Right cardiac atrium (tissue), 5 donors: Measurements from ENCODE around the gene THEM5. TPM values are rescaled to one million over a fixed set of nuclear protein-coding genes. Genes with fewer than 3 reads are reported as not detected.
"Not testable (repeated sequence)": the region's sequence is repeated elsewhere in the genome, so short reads cannot be mapped to it uniquely, and the experiment has no call there.

Experiments used
- ATAC-seq, 2 donors: fragments of 200-7000 bp; cut with Tn5 transposase; one replicate each; pipeline versions ENCODE4 v1.8.0 to v1.9.1; 2020; ENCODE audit warnings: moderate library complexity in 2 of 2, mild to moderate bottlenecking in 1 of 2
- DNase-seq, 3 donors: peaks; one replicate each; pipeline ENCODE4 v3.0.0-alpha.2; 2020
- H3K27ac ChIP-seq: one replicate; pipeline ENCODE4 v1.5.1; 2013; ENCODE audit warnings: mild to moderate bottlenecking, low read length, control low read depth, moderate library complexity
- H3K27me3 ChIP-seq: one replicate; pipeline ENCODE4 v1.6.1; 2013; ENCODE audit not compliant: control insufficient read depth, insufficient read depth
- H3K4me1 ChIP-seq: one replicate; pipeline ENCODE4 v1.6.1; 2013; ENCODE audit warnings: low read length; ENCODE audit not compliant: control insufficient read depth, insufficient read depth
- H3K4me3 ChIP-seq: one replicate; pipeline ENCODE4 v1.5.1; 2013; ENCODE audit warnings: low read length, control low read depth
- H3K9me3 ChIP-seq: one replicate; pipeline ENCODE4 v1.6.1; 2013; ENCODE audit warnings: low read length; ENCODE audit not compliant: control insufficient read depth
- WGBS: extraction: QIAGEN DNeasy Blood & Tissue Kit; methylation state at CpG from one replicate; pipeline ENCODE4 v1.1.7; 2013; 5-methylcytosine and 5-hydroxymethylcytosine counted together
- intact Hi-C, 4 donors: fragments of 100-400 bp; cut with DNase I; formaldehyde crosslinking; loops; one replicate each; pipeline versions ENCODE4 v1.11.0 to v1.14.0; 2022 to 2023
- polyA plus RNA-seq: library from polyadenylated mRNA; stranded (reverse); fragments of 200-250 nt; gene quantifications from one replicate; pipeline ENCODE4 v1.2.3, GENCODE V29; 2013
- total RNA-seq, 4 donors: library from RNA; stranded (reverse); fragmentation: NEBNext Ultra II Directional; extraction: Animal tissue kit (Norgen Biotek cat#: 25700); gene quantifications; one replicate each; pipeline ENCODE4 v1.2.1, GENCODE V29; 2021
- donor health status: healthy with polysubstance abuse.
- donor health status: DM: no; HTN: yes; CAD: no.
- donor health status: DM: no; HTN: no; CAD: no.
- donor health status: DM: no; HTN: yes; CAD: no; lungs with severe emphysema.
- donor health status: DM: yes; HTN: yes; CAD: no.

THEM5 gene
- total and polyA plus RNA-seq, 5 donors: 0.11 to 0.53 (median 0.33) TPM; not detected in 1

DNA sequence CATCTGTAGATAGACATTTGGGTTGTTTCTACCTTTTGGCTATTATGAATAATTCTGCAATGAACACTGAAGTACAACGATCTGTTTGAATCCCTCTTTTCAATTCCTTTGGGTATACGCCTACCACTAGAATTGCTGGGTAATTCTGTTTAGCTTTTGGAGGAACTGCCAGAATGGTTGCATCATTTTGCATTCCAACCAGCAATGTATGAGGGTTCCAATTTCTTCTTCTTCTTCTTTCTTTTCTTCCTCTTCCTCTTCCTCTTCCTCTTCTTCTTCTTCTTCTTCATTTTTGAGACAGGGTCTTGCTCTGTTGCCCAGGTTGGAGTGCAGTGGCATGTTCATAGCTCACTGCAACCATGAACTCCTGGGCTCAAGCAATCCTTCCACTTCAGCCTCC, 13.8 kb upstream of the THEM5 start:
- DNase-seq: no peak
- Histone ChIP-seq H3K4me3 (no peak overlapping the region), H3K27me3 (no peaks in the 10 kb centered on the region), H3K27ac (no peak overlapping the region), H3K4me1 (no peaks in the 10 kb centered on the region), H3K9me3 (no peaks in the 10 kb centered on the region)
- 64% methylated on average over 2 of the region's 2 CpGs for WGBS
- ATAC-seq: no peak
- intact Hi-C loops: no loop called here

DNA sequence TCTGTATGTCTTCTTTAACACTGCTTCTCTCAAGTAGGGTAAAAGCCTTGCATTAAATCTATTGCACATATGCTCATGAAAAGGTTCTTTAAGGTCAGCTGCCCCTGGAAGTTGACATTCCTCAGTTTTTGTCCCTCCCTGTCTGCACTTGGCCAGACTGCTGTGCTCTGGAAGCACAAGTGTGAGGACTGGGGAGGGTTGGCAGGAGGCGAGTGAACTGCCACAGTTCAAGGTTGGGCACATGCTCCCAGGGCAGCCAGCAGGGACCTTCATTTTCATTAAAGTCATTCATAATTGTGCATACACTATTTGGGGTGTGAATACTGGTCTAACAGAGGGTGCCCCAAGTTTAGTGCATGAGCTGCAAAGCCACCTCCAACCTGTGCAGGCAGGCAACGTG, 10.9 kb upstream of the THEM5 start:
- Histone ChIP-seq H3K4me1 (no peaks in the 10 kb centered on the region), H3K9me3 (no peaks in the 10 kb centered on the region), H3K27me3 (no peaks in the 10 kb centered on the region), H3K27ac (no peak overlapping the region), H3K4me3 (no peak overlapping the region)
- WGBS: 41% methylated on average over 2 of the region's 2 CpGs
- intact Hi-C loops: no loop called here
- DNase-seq (no peak), ATAC-seq (peak in 1 of 2 donors; percentile 52)

DNA sequence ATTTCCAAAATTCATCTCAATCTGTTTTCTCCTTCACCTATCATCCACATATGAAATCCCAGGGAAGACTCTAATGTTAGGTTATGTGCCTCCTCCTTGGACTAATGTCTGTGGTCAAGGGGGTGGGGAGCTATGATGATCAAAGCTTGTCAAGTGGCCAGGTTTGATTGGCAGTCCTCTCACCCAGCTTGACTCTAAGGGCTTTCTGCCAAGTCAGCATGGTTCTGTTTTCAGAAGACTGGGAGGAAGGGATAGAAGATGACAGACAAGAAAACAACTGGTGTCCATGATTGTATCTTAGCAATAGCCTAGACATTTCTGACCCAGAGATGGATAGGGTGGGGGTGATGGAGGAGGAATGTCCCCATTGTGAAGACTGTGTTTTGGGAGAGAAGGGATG, 9.1 kb upstream of the THEM5 start:
- no peak overlapping the region for H3K4me3 ChIP-seq
- no peak for DNase-seq
- H3K27me3 ChIP-seq: no peaks in the 10 kb centered on the region
- no peak for ATAC-seq
- intact Hi-C loops: no loop called here
- H3K27ac ChIP-seq: no peak overlapping the region
- no peaks in the 10 kb centered on the region for H3K9me3 ChIP-seq
- H3K4me1 ChIP-seq: no peaks in the 10 kb centered on the region

DNA sequence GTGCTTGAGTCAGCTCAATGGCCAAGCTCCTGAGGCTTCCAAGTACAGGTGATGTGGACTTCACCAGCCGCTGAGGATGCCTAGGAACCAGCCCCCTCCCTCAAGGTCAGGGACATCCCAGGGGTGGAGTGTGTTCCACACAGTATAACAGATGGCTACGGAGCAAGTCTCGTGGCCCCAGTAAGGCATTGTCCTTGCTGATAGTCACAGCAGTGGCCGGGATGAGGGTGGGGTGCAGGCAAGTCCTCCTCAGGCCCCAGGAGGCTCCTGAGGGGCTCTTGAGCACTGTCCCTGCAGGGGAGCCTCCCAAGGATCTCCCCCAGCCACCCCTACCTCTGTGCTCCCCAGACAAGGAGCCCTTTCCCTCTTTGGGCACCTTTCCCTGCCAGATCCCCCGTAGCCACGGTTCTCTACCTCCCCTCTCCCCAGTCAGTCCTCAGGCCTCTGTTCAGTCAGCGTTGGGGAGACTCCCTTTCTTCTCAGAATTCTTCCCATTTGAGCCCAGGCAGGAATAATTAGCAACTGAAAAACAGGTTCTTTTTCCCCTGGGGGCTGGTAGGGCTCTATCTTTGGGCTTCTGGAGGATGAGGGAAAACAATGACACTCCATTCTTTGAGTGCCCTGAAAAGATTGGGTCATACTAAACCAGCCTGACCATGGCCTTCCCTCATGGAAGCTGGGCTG, 7.1 kb upstream of the THEM5 start:
- no peaks in the 10 kb centered on the region for H3K27me3 ChIP-seq
- H3K27ac ChIP-seq: no peak overlapping the region
- H3K4me1 ChIP-seq: no peaks in the 10 kb centered on the region
- 77% methylated on average over 7 of the region's 7 CpGs for WGBS
- no peak for DNase-seq
- no peak for ATAC-seq
- intact Hi-C loops: no loop called here
- H3K4me3 ChIP-seq: no peak overlapping the region
- no peaks in the 10 kb centered on the region for H3K9me3 ChIP-seq

DNA sequence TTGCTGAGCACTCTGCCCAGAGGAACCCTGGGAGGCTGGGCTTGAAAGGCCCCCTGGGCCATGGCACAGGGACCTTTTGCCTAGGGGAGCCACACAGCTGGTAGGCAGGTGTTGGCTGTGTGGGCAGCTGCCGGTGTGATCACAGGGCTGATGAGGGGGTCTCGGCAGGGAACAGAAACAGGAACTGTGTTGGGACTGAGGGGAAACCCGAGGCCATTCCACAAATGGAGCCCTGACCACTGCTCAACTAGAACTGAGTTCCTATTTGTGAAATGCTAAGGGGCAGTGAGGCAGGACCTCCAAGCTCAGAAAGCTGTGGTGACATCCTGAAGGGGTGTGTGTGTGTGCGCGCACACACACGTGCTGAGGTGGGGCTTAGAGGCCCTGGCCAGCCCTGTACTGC, 6.4 kb upstream of the THEM5 start:
- no peak for DNase-seq
- intact Hi-C loops: no loop called here
- Histone ChIP-seq H3K4me3 (no peak overlapping the region), H3K4me1 (no peaks in the 10 kb centered on the region), H3K27ac (no peak overlapping the region), H3K27me3 (no peaks in the 10 kb centered on the region), H3K9me3 (no peaks in the 10 kb centered on the region)
- WGBS: 78% methylated on average over 6 of the region's 6 CpGs
- no peak for ATAC-seq

DNA sequence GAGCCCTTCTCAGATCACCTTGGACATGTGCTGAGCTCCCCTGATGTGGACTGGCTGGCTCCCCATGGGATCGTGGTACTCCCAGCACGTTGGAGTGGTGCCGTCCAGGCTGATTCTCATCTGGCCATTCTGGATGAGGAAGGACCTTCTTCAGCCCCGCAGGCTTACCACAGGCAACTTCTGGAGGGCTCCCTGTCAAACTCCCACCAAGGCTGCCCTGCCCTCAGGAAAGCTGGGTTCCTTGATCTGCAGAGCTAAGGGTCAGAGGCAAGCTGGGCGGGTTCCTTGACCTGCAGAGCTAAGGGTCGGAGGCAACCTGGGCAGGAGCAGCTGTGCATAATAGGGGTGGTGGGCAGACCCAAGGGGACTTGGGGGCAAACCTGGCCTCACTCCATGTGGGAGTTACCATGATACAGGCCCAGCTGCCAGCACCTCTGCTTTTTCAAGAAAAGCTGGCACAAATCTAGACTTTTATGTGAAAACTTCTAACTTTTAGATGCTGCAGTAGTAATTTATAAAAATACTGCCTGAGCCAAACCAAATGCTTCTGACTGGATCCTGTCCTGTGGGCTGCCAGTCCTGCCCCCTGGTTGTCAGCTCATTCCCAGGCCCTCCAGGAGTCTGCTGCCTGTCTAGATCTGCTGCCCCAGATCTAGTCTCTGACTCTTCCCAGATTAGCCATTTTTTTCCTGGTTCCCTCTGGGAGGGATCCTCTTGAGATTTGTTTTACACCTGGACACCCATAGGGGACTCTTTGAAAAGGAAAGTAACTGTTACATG, 5.6 kb upstream of the THEM5 start:
- Histone ChIP-seq H3K4me3 (no peak overlapping the region), H3K27me3 (no peaks in the 10 kb centered on the region), H3K4me1 (no peaks in the 10 kb centered on the region), H3K9me3 (no peaks in the 10 kb centered on the region), H3K27ac (no peak overlapping the region)
- no peak for ATAC-seq
- WGBS: 83% methylated on average over 6 of the region's 6 CpGs
- intact Hi-C loops: no loop called here
- no peak for DNase-seq

DNA sequence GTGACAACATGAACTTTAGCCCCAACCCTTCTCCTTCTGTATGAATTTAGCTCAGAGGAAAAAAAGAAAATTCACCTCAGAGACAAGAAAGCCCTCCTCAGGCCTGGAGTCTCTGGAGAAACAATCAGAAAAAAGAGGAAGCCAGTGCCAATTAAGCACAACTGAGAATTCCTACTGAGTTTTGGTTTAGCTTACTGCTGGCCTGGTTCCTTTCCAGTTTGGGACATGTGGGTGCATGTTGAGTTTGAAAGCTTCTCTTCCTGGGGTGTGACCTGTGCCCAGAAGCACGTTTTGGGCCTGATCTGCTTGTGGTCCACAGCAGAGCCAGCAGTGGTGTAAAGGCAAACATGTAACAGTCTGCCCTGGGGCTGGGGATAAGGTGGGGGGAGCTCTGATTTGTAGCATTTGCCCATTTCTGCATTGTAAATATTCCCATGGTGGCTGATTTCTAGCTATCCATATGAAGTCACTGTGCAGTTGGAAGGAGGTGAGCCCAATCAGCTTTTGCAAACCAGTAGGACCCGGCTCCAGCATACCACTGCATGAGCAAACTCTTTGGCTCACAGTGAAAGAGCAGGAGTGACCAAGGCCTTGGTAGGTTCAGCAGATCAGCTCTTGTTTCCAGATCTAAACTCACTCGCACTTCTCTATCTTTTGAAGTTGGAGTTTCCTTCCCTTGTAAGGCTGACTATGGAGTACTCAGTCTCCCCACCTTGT, 4.7 kb upstream of the THEM5 start:
- no peak for DNase-seq
- intact Hi-C loops: no loop called here

DNA sequence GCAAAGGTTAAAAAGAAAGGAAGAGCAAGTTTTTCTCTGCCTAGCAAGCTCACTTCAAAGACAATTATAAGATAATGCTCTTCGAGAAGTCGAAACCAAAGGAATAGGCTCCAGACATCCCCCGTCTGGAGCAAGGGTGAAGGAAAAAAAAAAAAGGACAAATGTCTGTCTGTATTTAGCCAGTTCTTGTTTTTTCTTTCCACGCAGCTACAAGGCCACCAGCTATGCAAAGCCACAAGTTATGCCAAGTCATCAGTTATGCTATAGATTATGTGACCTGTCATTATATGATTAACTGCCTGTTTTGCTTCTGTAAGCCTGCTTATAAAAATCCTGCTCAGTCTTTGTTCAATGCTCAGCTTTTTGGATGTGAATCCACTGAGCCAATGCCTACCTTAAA, 2.4 kb upstream of the THEM5 start:
- DNase-seq: no peak
- no peaks in the 10 kb centered on the region for H3K9me3 ChIP-seq
- no peaks in the 10 kb centered on the region for H3K27me3 ChIP-seq
- no peaks in the 10 kb centered on the region for H3K4me1 ChIP-seq
- H3K4me3 ChIP-seq: no peak overlapping the region
- ATAC-seq: no peak
- H3K27ac ChIP-seq: no peak overlapping the region
- WGBS: 19% methylated on average over 4 of the region's 4 CpGs
- intact Hi-C loops: no loop called here

More for the DNA sequence above, 4.7 kb upstream of the THEM5 start:
- Histone ChIP-seq H3K27me3 (no peaks in the 10 kb centered on the region), H3K4me3 (no peak overlapping the region), H3K4me1 (no peaks in the 10 kb centered on the region), H3K9me3 (no peaks in the 10 kb centered on the region), H3K27ac (no peak overlapping the region)
- WGBS: 57% methylated on average over 3 of the region's 3 CpGs
- no peak for ATAC-seq

DNA sequence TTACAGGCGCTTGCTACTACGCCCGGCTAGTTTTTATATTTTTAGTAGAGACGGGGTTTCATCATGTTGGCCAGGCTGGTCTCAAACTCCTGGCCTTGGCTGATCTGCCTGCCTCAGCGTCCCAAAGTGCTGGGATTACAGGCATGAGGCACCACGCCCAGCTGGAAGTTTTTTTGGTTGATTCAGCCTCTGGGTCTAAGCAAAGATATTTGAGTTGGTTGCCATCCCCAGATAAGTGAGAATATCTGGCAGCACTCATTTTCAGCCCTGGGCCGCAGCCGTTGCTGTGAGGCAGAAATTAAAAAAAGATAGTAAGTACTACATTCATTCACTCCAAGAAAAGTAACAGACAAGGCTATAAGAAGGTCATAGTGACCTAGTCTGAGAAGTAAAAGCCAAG, 2.0 kb upstream of the THEM5 start:
- H3K4me1 ChIP-seq, H3K9me3 ChIP-seq, intact Hi-C loops, H3K27me3 ChIP-seq, H3K4me3 ChIP-seq, H3K27ac ChIP-seq: not testable (repeated sequence)
- 49% methylated on average over 8 of the region's 8 CpGs for WGBS
- ATAC-seq (peak; percentile 55 to 69), DNase-seq (peak; percentile 69 to 85 (median 83))

DNA sequence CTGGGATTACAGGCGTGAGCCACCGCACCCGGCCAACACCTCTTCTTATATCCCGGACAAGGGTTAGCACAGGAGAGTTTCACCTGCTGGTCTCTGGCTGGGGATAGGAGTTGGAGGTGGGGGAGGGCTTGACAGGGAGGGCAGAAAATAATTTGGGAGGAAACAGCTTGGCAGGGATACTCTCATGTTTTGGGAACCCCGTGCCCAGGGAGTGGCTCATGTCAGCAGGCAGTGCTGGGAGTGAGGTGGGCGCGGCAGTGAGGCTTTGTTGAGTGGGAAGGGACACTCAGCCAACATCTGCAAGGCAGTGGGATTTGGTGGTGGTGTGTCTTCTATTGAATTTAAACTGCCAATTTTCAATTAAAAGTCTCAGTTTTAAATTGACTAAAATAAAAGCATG, 1.1 kb upstream of the THEM5 start:
- no peaks in the 10 kb centered on the region for H3K4me1 ChIP-seq
- no peaks in the 10 kb centered on the region for H3K9me3 ChIP-seq
- H3K27ac ChIP-seq: no peak overlapping the region
- DNase-seq (peak in 1 of 3 donors; percentile 60), ATAC-seq (no peak)
- H3K4me3 ChIP-seq: no peak overlapping the region
- 83% methylated on average over 7 of the region's 7 CpGs for WGBS
- intact Hi-C loops: no loop called here
- no peaks in the 10 kb centered on the region for H3K27me3 ChIP-seq

DNA sequence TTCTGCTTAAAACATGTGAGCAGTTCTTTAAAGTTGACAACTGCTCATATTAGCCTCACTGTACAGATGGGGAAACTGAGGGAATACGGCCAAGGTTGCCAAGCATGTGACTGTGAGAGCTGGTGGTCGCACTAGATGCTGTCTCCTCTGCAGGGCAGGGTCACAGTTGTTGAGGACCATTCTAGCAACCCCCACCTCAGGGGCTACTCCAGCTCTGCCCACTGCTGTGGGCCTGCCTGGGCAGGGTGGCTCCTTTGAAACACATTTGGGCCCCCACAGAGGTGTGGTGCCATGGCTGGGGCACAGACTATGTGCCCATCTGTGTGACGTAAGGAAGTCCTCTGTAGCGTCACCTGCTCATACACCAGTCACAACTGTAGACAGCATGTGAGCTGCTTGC, 779 bp downstream of the THEM5 start:
- DNase-seq: peak in 1 of 3 donors; percentile 1
- 92% methylated on average over 4 of the region's 4 CpGs for WGBS
- Histone ChIP-seq H3K27ac (no peak overlapping the region), H3K4me3 (no peak overlapping the region), H3K9me3 (no peaks in the 10 kb centered on the region), H3K4me1 (peaks cover 2% of the 10 kb centered on the region), H3K27me3 (no peaks in the 10 kb centered on the region)
- intact Hi-C loops: no loop called here
- no peak for ATAC-seq
